Keratinocyte (primary cell): ENCODE measurements around the gene SH3RF2. TPM values are rescaled to one million over a fixed set of nuclear protein-coding genes. Genes with fewer than 3 reads are reported as not detected.

Experiments
- DNase-seq: peaks from one replicate; pipeline ENCODE4 v3.0.0-alpha.2; 2011; ENCODE audit warnings: low read depth, missing footprints, low spot score
- FAIRE-seq: peaks from 2 replicates; lab custom pipeline; 2011; peaks lifted over from hg19 to GRCh38; lab: Jason Lieb, UNC
- H2AFZ ChIP-seq: 2 replicates; pipeline ENCODE4 v1.6.0; 2012; ENCODE audit warnings: low read length, control low read depth, inconsistent platforms; ENCODE audit not compliant: control insufficient read depth
- H3K27ac ChIP-seq: 2 replicates; pipeline ENCODE4 v1.5.1; 2011; ENCODE audit warnings: low read length; ENCODE audit not compliant: control insufficient read depth, insufficient read depth
- H3K27me3 ChIP-seq: 3 replicates; pipeline ENCODE4 v1.6.0; 2011; ENCODE audit warnings: low read length; ENCODE audit not compliant: control insufficient read depth, insufficient read depth; ENCODE audit errors: extremely low read depth
- H3K36me3 ChIP-seq, 2 experiments: 2 replicates in 1 of 2; 3 replicates in 1 of 2; pipeline ENCODE4 v1.5.1; 2011; ENCODE audit warnings: low read length in 2 of 2, mild to moderate bottlenecking in 1 of 2; ENCODE audit not compliant: control insufficient read depth in 2 of 2, insufficient read depth in 2 of 2; ENCODE audit errors: extremely low read depth in 1 of 2
- H3K4me1 ChIP-seq: 3 replicates; pipeline ENCODE4 v1.5.1; 2011; ENCODE audit warnings: low read length; ENCODE audit not compliant: control insufficient read depth, insufficient read depth; ENCODE audit errors: extremely low read depth
- H3K4me2 ChIP-seq: 3 replicates; pipeline ENCODE4 v1.6.0; 2011; ENCODE audit warnings: low read depth, low read length; ENCODE audit not compliant: control insufficient read depth, insufficient read depth; ENCODE audit errors: extremely low read depth
- H3K4me3 ChIP-seq, 3 experiments: fragments of 200-600 bp in 1 of 3; sonication (generic) in 1 of 3; 2 replicates in 2 of 3; 3 replicates in 1 of 3; pipeline ENCODE4 v1.5.1; 2011 to 2016; ENCODE audit warnings: low read length in 3 of 3, mild to moderate bottlenecking in 3 of 3, control low read depth in 2 of 3, inconsistent platforms in 1 of 3, low read depth in 1 of 3, mixed read lengths in 1 of 3, mixed run types in 1 of 3, moderate library complexity in 1 of 3; ENCODE audit not compliant: control insufficient read depth in 2 of 3, insufficient read depth in 2 of 3; ENCODE audit errors: extremely low read depth in 1 of 3
- H3K79me2 ChIP-seq: 2 replicates; pipeline ENCODE4 v1.6.0; 2012; ENCODE audit warnings: low read length; ENCODE audit not compliant: control insufficient read depth, insufficient read depth
- H3K9ac ChIP-seq: 3 replicates; pipeline ENCODE4 v1.6.0; 2011; ENCODE audit warnings: low read length; ENCODE audit not compliant: control insufficient read depth, insufficient read depth; ENCODE audit errors: extremely low read depth
- H3K9me1 ChIP-seq: 3 replicates; pipeline ENCODE4 v1.6.0; 2011; ENCODE audit warnings: low read length; ENCODE audit not compliant: control insufficient read depth, insufficient read depth; ENCODE audit errors: extremely low read depth
- H3K9me3 ChIP-seq: 2 replicates; pipeline ENCODE4 v1.5.1; 2012; ENCODE audit warnings: low read depth, low read length; ENCODE audit not compliant: control insufficient read depth
- H4K20me1 ChIP-seq: 3 replicates; pipeline ENCODE4 v1.6.0; 2011; ENCODE audit warnings: low read length; ENCODE audit not compliant: control insufficient read depth, insufficient read depth; ENCODE audit errors: extremely low read depth
- CTCF ChIP-seq, 3 experiments: IDR thresholded peaks in 1 of 3; conservative IDR thresholded peaks in 1 of 3; optimal IDR thresholded peaks in 1 of 3; 2 replicates in 2 of 3; 3 replicates in 1 of 3; pipeline versions ENCODE3 to v1.5.1; 2011; ENCODE audit warnings: low read length in 3 of 3, mild to moderate bottlenecking in 3 of 3, moderate library complexity in 2 of 3, control low read depth in 1 of 3, inconsistent platforms in 1 of 3; ENCODE audit not compliant: insufficient read depth in 2 of 3; ENCODE audit errors: extremely low read depth in 1 of 3
- EZH2 ChIP-seq: IDR thresholded peaks from one replicate; pipeline ENCODE4 v1.6.1; 2012; ENCODE audit warnings: inconsistent platforms, mild to moderate bottlenecking, low read length, moderate library complexity
- dilution Hi-C: fragments of 300-500 bp; cut with MboI; formaldehyde crosslinking; loops from one replicate; pipeline ENCODE4 v1.7.0; 2020; ENCODE audit warnings: low sequenced_read_pairs; ENCODE audit not compliant: extremely low pct_ligation_motif_present
- polyA plus RNA-seq, 5 experiments: library from polyadenylated mRNA; depleted of rRNA in 3 of 5; stranded (reverse) in 3 of 5; stranded (forward) in 1 of 5; unstranded in 1 of 5; fragments of >200 nt; gene quantifications; 1 replicate in 1 of 5; 2 replicates in 3 of 5; 3 replicates in 1 of 5; pipeline versions ENCODE4 v1.2.1 to v1.2.3, GENCODE V29; 2011 to 2012; ENCODE audit warnings: missing spikeins in 2 of 5, low read depth in 1 of 5, low replicate concordance in 1 of 5

The SH3RF2 gene
- polyA plus RNA-seq, 1 donor (not counting 4 experiments of a cell fraction or from before 2014, with no cell fraction given) = 43.7 TPM

GRCh38 chr5:146040527-146040926 lies 104.1 kb downstream of the SH3RF2 start:
- no peak overlapping the region for H2AFZ ChIP-seq
- peaks cover 16% of the 10 kb centered on the region for H3K79me2 ChIP-seq
- H3K27me3 ChIP-seq = no peaks in the 10 kb centered on the region
- H3K36me3 ChIP-seq = peaks cover 2 to 6% of the 10 kb centered on the region in 2 experiments
- H3K9me3 ChIP-seq = no peaks in the 10 kb centered on the region
- no peak overlapping the region for H3K4me3 ChIP-seq
- FAIRE-seq (peak; percentile 71), DNase-seq (no peak)
- no peaks in the 10 kb centered on the region for H4K20me1 ChIP-seq
- dilution Hi-C loops = no loop called here
- H3K27ac ChIP-seq = peak overlapping the region; percentile 84
- TF ChIP-seq EZH2 = no peak
- no peak for TF ChIP-seq CTCF (optimal IDR thresholded peaks at IDR 0.05 in 1 of 3, IDR thresholded peaks at IDR 0.05 in 1 of 3, conservative IDR thresholded peaks at IDR 0.05 in 1 of 3; ENCODE audit: extremely low read depth in 1 of 3, insufficient read depth in 2 of 3, low read length in 3 of 3)
- peak overlapping the region; percentile 27 for H3K4me2 ChIP-seq
- H3K9me1 ChIP-seq = no peaks in the 10 kb centered on the region
- H3K9ac ChIP-seq = peak overlapping the region; percentile 16
- peaks cover 45% of the 10 kb centered on the region for H3K4me1 ChIP-seq

- Histone ChIP-seq H3K79me2 (peaks cover 23% of the 10 kb centered on the region), H3K4me2 (peak overlapping the region; percentile 65), H3K9ac (peak overlapping the region; percentile 16), H3K27me3 (no peaks in the 10 kb centered on the region), H3K27ac (peak overlapping the region; percentile 84), H3K4me3 (no peak overlapping the region), H3K36me3 (peaks cover 3 to 6% of the 10 kb centered on the region in 2 experiments), H3K4me1 (peaks cover 45% of the 10 kb centered on the region), H2AFZ (no peak overlapping the region), H3K9me3 (no peaks in the 10 kb centered on the region), H3K9me1 (no peaks in the 10 kb centered on the region), H4K20me1 (no peaks in the 10 kb centered on the region)
- FAIRE-seq (peak; percentile 29), DNase-seq (no peak)
- TF ChIP-seq EZH2 = no peak
- TF ChIP-seq CTCF (optimal IDR thresholded peaks at IDR 0.05 in 1 of 3, IDR thresholded peaks at IDR 0.05 in 1 of 3, conservative IDR thresholded peaks at IDR 0.05 in 1 of 3; ENCODE audit: extremely low read depth in 1 of 3, insufficient read depth in 2 of 3, low read length in 3 of 3) = peak in 2 of 3 experiments; percentile 42 to 55
- dilution Hi-C loops = no loop called here
Measured at GRCh38 chr5:146041180-146041789, 104.9 kb downstream of the SH3RF2 start.
